Globus pallidus (tissue), 1 donor: ENCODE data around the gene AKAP17A.
"Not testable (repeated sequence)": the region's sequence is repeated elsewhere in the genome, so short reads cannot be mapped to it uniquely, and the experiment has no call there.

Source experiments
- DNase-seq: peaks from one replicate; pipeline ENCODE4 v3.0.0-alpha.2; 2015; ENCODE audit warnings: low spot score

The AKAP17A gene

GRCh38 chrX:1602299-1602698 is 10.9 kb downstream of the AKAP17A start:
- DNase-seq, result no peak

- DNase-seq, result no peak
Measured at GRCh38 chrX:1606496-1606895, 15.1 kb downstream of the AKAP17A start.

GRCh38 chrX:1609311-1609710 is 17.9 kb downstream of the AKAP17A start:
- no peak for DNase-seq

GRCh38 chrX:1609762-1610161 is 18.4 kb downstream of the AKAP17A start:
- DNase-seq, result no peak

- no peak for DNase-seq
Measured at GRCh38 chrX:1610166-1610565, 18.8 kb downstream of the AKAP17A start.

GRCh38 chrX:1610736-1611135 is 19.3 kb downstream of the AKAP17A start:
- DNase-seq, result no peak

- DNase-seq, result no peak
Measured at GRCh38 chrX:1612641-1613286, 21.4 kb downstream of the AKAP17A start.

GRCh38 chrX:1614927-1615326 is 23.5 kb downstream of the AKAP17A start, which contains the start of gene ASMT:
Gene ASMT (plus strand): TSS chrX:1615059. CDS start chrX:1615200, 141 bp downstream.
- no peak for DNase-seq

- no peak for DNase-seq
Measured at GRCh38 chrX:1618689-1619088, 27.3 kb downstream of the AKAP17A start.

GRCh38 chrX:1623691-1624090 is 32.3 kb downstream of the AKAP17A start:
- DNase-seq, result no peak

- DNase-seq, result not testable (repeated sequence)
Measured at GRCh38 chrX:1624158-1624860, 32.9 kb downstream of the AKAP17A start.

- DNase-seq, result not testable (repeated sequence)
Measured at GRCh38 chrX:1624861-1625215, 33.4 kb downstream of the AKAP17A start.

GRCh38 chrX:1629244-1629643 is 37.8 kb downstream of the AKAP17A start:
- no peak for DNase-seq

GRCh38 chrX:1646009-1646408 is 54.6 kb downstream of the AKAP17A start:
- DNase-seq, result no peak

- no peak for DNase-seq
Measured at GRCh38 chrX:1649621-1650020, 58.2 kb downstream of the AKAP17A start.
